GM12892 (cell line): ENCODE data around the gene FAM76A.

Experiments
- POLR2AphosphoS5 ChIP-seq: IDR thresholded peaks from 2 replicates; pipeline ENCODE4 v1.6.1; 2011; ENCODE audit warnings: low read depth, low read length, control low read depth
- TAF1 ChIP-seq: IDR thresholded peaks from 2 replicates; pipeline ENCODE4 v1.6.1; 2011; ENCODE audit warnings: low read depth, mild to moderate bottlenecking, control low read depth, low read length, borderline replicate concordance

DNA sequence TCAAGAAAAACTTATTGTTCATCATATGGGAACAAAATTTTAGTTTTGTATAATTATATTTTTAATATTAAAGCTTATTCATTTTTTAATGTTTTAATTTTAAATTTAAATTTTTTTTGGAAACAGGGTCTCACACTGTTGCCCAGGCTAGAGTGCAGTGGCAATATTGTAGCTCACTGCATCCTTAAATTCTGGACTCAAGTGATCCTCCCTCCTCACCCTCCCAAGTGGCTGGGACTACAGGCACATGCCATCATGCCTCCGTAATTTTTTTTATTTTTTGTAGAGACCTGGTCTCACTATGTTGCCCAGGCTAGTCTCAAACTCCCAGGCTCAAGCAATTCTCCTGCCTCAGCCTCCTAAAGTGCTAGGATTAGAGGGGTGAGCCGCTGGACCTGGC lies 20.2 kb upstream of the FAM76A start:
- TF ChIP-seq TAF1: no peak
- TF ChIP-seq POLR2AphosphoS5: no peak
